Upper lobe of right lung (tissue), 1 donor: ENCODE measurements around the gene PARS2. TPM values are rescaled to one million over a fixed set of nuclear protein-coding genes. Genes with fewer than 3 reads are reported as not detected.

Source experiments
- ATAC-seq: fragments of 200-7000 bp; cut with Tn5 transposase; one replicate; pipeline ENCODE4 v1.9.1; 2020; ENCODE audit warnings: mild to moderate bottlenecking, moderate library complexity
- DNase-seq: peaks from one replicate; pipeline ENCODE4 v3.0.0-alpha.2; 2020
- H3K27ac ChIP-seq: fragments of 200-600 bp; one replicate; pipeline ENCODE4 v1.8.0; 2022
- H3K27me3 ChIP-seq: fragments of 200-600 bp; one replicate; pipeline ENCODE4 v1.8.0; 2022; ENCODE audit warnings: mild to moderate bottlenecking
- H3K36me3 ChIP-seq: fragments of 200-600 bp; one replicate; pipeline ENCODE4 v1.8.0; 2022
- H3K4me1 ChIP-seq: fragments of 200-600 bp; one replicate; pipeline ENCODE4 v1.8.0; 2022
- H3K4me3 ChIP-seq: fragments of 200-600 bp; one replicate; pipeline ENCODE4 v1.8.0; 2022; ENCODE audit warnings: mild to moderate bottlenecking
- H3K9me3 ChIP-seq: fragments of 200-600 bp; one replicate; pipeline ENCODE4 v1.8.0; 2022
- CTCF ChIP-seq: fragments of 200-600 bp; IDR thresholded peaks from one replicate; pipeline ENCODE4 v1.8.0; 2022; ENCODE audit warnings: antibody characterized with exemption
- intact Hi-C: fragments of 100-400 bp; cut with DNase I; formaldehyde crosslinking; loops from one replicate; pipeline ENCODE4 v1.11.0; 2022
- total RNA-seq: library from RNA; stranded (reverse); fragmentation: NEBNext Ultra II Directional; extraction: Animal tissue kit (Norgen Biotek cat#: 25700); gene quantifications from one replicate; pipeline ENCODE4 v1.2.1, GENCODE V29; 2021
- donor health status: DM: no; HTN: yes; CAD: no; lungs with severe emphysema.

Gene PARS2
- total RNA-seq, 1 donor from 2014 or later: 3.5 TPM

- intact Hi-C loops: no loop called here
- no peaks in the 10 kb centered on the region for H3K9me3 ChIP-seq
These were observed 54.6 kb downstream of the PARS2 start for GRCh38 chr1:54709547-54710292.

GRCh38 chr1:54708385-54708784 lies 55.9 kb downstream of the PARS2 start:
- intact Hi-C loops: no loop called here
- no peak for DNase-seq
- no peak for TF ChIP-seq CTCF
- no peak for ATAC-seq
- Histone ChIP-seq H3K27ac (no peak overlapping the region), H3K9me3 (no peaks in the 10 kb centered on the region), H3K27me3 (no peaks in the 10 kb centered on the region), H3K4me3 (no peak overlapping the region), H3K4me1 (no peaks in the 10 kb centered on the region), H3K36me3 (no peaks in the 10 kb centered on the region)

More at GRCh38 chr1:54709547-54710292, 54.6 kb downstream of the PARS2 start:
- H3K4me1 ChIP-seq: no peaks in the 10 kb centered on the region
- H3K27ac ChIP-seq: no peak overlapping the region
- no peak for DNase-seq
- ATAC-seq: no peak
- H3K4me3 ChIP-seq: no peak overlapping the region
- H3K27me3 ChIP-seq: no peaks in the 10 kb centered on the region
- H3K36me3 ChIP-seq: no peaks in the 10 kb centered on the region
- no peak for TF ChIP-seq CTCF

Other genes starting within 250 kb of the PARS2 start
- gene ACOT11, start 216.3 kb downstream of the PARS2 start, total RNA-seq: 5.0 TPM
- not detected for gene FAM151A, start 141.0 kb downstream of the PARS2 start, total RNA-seq
- gene MROH7, start 122.7 kb downstream of the PARS2 start, total RNA-seq: 3.6 TPM
- gene TTC4, start 48.7 kb downstream of the PARS2 start, total RNA-seq: 16.4 TPM
- 7.1 TPM for gene TTC22, start 36.8 kb upstream of the PARS2 start, total RNA-seq
- gene DHCR24, start 122.7 kb upstream of the PARS2 start, total RNA-seq: 749 TPM
- 2.3 TPM for gene TMEM61, start 216.1 kb upstream of the PARS2 start, total RNA-seq
- not detected for gene BSND, start 234.4 kb upstream of the PARS2 start, total RNA-seq